Measurements from ENCODE around the gene RER1. TPM values are rescaled to one million over a fixed set of nuclear protein-coding genes. Genes with fewer than 3 reads are reported as not detected.

The RER1 gene
- total RNA-seq, 1 experiment from 2014 or later, result 79.8 TPM

- H3K36me3 Mint-ChIP-seq, result peaks cover 8% of the 10 kb centered on the region; the same call in 1 of the 2 replicates
- H3K4me3 Mint-ChIP-seq, result peak overlapping the region; percentile 81
- peak overlapping the region; percentile 23; the same call in 1 of the 2 replicates for H3K27ac Mint-ChIP-seq
- H3K27me3 Mint-ChIP-seq (ENCODE audit: low read depth), result no peaks in the 10 kb centered on the region
- DNase-seq (ENCODE audit: low spot score) (no peak), ATAC-seq (no peak)
- no peaks in the 10 kb centered on the region for H3K9me3 Mint-ChIP-seq
- H3K4me1 Mint-ChIP-seq, result peaks cover 17% of the 10 kb centered on the region
- POLR2A ChIA-PET, result no interaction called here
- CTCF ChIA-PET, result interaction anchor here (1.1 to 1.6 kb wide), 2 partner anchors 8 to 195 kb away, joined by 3 to 6 read pairs; partner anchors contain the start of gene FAAP20
- TF ChIP-seq HMGA2 (CRISPR knock-in tag; IDR thresholded peaks at IDR 0.05), result no peak
- TF ChIP-seq ETV6 (CRISPR knock-in tag; IDR thresholded peaks at IDR 0.05), result no peak
- TF ChIP-seq, protein P1, sequence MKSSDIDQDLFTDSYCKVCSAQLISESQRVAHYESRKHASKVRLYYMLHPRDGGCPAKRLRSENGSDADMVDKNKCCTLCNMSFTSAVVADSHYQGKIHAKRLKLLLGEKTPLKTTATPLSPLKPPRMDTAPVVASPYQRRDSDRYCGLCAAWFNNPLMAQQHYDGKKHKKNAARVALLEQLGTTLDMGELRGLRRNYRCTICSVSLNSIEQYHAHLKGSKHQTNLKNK (CRISPR knock-in tag; IDR thresholded peaks at IDR 0.05), result no peak
- no peak for TF ChIP-seq SOX15 (CRISPR knock-in tag; IDR thresholded peaks at IDR 0.05)
- TF ChIP-seq, protein P2, sequence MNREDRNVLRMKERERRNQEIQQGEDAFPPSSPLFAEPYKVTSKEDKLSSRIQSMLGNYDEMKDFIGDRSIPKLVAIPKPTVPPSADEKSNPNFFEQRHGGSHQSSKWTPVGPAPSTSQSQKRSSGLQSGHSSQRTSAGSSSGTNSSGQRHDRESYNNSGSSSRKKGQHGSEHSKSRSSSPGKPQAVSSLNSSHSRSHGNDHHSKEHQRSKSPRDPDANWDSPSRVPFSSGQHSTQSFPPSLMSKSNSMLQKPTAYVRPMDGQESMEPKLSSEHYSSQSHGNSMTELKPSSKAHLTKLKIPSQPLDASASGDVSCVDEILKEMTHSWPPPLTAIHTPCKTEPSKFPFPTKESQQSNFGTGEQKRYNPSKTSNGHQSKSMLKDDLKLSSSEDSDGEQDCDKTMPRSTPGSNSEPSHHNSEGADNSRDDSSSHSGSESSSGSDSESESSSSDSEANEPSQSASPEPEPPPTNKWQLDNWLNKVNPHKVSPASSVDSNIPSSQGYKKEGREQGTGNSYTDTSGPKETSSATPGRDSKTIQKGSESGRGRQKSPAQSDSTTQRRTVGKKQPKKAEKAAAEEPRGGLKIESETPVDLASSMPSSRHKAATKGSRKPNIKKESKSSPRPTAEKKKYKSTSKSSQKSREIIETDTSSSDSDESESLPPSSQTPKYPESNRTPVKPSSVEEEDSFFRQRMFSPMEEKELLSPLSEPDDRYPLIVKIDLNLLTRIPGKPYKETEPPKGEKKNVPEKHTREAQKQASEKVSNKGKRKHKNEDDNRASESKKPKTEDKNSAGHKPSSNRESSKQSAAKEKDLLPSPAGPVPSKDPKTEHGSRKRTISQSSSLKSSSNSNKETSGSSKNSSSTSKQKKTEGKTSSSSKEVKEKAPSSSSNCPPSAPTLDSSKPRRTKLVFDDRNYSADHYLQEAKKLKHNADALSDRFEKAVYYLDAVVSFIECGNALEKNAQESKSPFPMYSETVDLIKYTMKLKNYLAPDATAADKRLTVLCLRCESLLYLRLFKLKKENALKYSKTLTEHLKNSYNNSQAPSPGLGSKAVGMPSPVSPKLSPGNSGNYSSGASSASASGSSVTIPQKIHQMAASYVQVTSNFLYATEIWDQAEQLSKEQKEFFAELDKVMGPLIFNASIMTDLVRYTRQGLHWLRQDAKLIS (CRISPR knock-in tag; IDR thresholded peaks at IDR 0.05; ENCODE audit: borderline replicate concordance), result no peak
- no peak for TF ChIP-seq TEAD1 (CRISPR knock-in tag; IDR thresholded peaks at IDR 0.05)
- no peak for TF ChIP-seq TP53 (CRISPR knock-in tag; IDR thresholded peaks at IDR 0.05)
- TF ChIP-seq USF2 (CRISPR knock-in tag; IDR thresholded peaks at IDR 0.05), result no peak
- no peak for TF ChIP-seq ATF2 (CRISPR knock-in tag; IDR thresholded peaks at IDR 0.05; ENCODE audit: borderline replicate concordance, low read depth)
- TF ChIP-seq ZNF532 (CRISPR knock-in tag; IDR thresholded peaks at IDR 0.05; ENCODE audit: borderline replicate concordance), result no peak
- no peak for TF ChIP-seq ZNF263 (CRISPR knock-in tag; IDR thresholded peaks at IDR 0.05; ENCODE audit: low read depth)
- no peak for TF ChIP-seq ATF1 (CRISPR knock-in tag; IDR thresholded peaks at IDR 0.05)
These were observed 2.0 kb upstream of the RER1 start for GRCh38 chr1:2389644-2390043.

DNA sequence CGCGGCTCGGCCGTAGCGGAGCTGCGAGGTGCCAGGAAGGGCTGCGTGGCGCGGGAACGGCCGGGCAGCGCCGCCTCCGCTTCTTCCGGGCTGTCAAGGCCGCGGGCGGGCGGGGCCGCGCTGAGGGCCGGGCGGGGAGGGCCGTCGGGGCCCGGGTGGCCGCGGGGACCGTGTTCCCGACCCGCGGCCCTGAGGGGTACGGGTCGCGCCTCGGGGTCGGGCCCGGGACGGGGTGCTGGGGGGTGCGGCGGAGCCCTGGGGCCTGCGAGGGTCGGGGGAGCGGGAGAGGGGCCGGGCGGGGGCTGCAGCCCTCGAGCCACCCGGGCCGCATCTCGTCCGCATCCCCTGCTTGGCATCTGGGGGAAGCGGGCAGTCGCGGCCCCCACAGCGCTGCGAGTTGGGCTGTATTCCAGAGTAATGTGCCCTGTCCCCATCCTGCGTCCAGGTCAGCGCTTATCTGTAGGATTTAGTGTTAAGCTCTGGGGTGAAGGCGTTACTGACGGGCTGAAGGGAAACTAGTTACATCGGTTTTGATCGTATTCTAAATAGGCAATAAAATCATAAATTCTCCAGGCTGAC is 379 bp downstream of the RER1 start:
- H3K27me3 Mint-ChIP-seq (ENCODE audit: low read depth), result no peaks in the 10 kb centered on the region
- no peaks in the 10 kb centered on the region for H3K9me3 Mint-ChIP-seq
- peak overlapping the region; percentile 60; the same call in 1 of the 2 replicates for H3K27ac Mint-ChIP-seq
- CTCF ChIA-PET, result interaction anchor here (0.8 to 2.3 kb wide), 11 partner anchors 8 to 252 kb away, joined by 3 to 34 read pairs (median 7); partner anchors contain the start of genes FAAP20 and PANK4
- POLR2A ChIA-PET, result interaction anchor here (0.8 to 1.0 kb wide), 4 partner anchors 18 to 150 kb away, joined by 3 to 4 read pairs (median 4); partner anchors contain the start of gene PANK4
- TF ChIP-seq MXD4 (CRISPR knock-in tag; IDR thresholded peaks at IDR 0.05; ENCODE audit: borderline replicate concordance) (no peak), HMGXB4 (CRISPR knock-in tag; IDR thresholded peaks at IDR 0.05) (0 out of 2 replicates have a peak, but pooled peaks have one; percentile 13), NR2C2 (CRISPR knock-in tag; IDR thresholded peaks at IDR 0.05) (0 out of 2 replicates have a peak, but pooled peaks have one; percentile 8)
- DNase-seq (ENCODE audit: low spot score) (no peak), ATAC-seq (no peak)
- H3K36me3 Mint-ChIP-seq, result peaks cover 16% of the 10 kb centered on the region
- peaks cover 17% of the 10 kb centered on the region for H3K4me1 Mint-ChIP-seq
- peak overlapping the region; percentile 85 for H3K4me3 Mint-ChIP-seq

All from WTC11 (cell line).